ENCODE data around the gene HMG20A. TPM values are rescaled to one million over a fixed set of nuclear protein-coding genes. Genes with fewer than 3 reads are reported as not detected.

HMG20A gene
- total RNA-seq, 1 experiment from 2014 or later, result 60.2 TPM

DNA sequence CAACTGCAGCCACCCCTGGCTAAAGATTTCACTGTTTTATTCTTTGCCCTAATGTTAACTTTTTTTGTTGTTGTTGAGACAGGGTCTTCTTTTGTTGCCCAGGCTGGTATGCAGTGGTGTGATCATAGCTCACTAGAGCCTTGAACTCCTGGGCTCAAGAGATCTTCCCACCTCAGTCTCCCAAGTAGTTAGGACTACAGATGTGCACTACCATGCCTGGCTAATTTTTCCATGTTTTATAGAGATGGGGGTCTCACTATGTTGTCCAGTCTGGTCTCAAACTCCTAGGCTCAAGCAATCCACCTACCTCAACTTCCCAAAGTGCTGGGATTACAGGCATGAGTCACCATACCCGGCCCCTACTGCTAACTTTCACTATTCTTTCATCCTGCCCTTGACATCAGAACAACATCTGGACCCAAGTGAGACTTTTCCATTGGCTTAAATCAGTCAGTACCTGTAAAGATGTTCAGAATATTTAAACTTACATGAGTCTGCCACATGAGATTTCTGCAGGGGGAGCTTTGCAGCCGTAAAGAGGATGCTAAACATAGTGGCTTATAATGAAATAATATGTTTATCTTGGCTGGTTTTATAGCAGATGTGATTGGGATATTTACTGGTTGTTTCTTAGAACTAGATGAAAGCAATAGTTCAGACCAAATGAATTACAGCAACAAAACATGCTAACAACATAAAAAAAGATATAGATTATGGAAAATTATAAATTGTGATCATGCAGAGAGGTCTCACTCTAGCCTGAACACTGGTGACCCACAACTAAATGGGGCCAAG, 73.6 kb downstream of the HMG20A start:
- H3K36me3 Mint-ChIP-seq (ENCODE audit: insufficient read depth in 1 of 3, low read depth in 3 of 3), result peaks cover 0 to 4% (median 2%) of the 10 kb centered on the region in 3 experiments; a peak in 3 of 7 replicates
- Histone ChIP-seq H3K9me3 (ENCODE audit: control insufficient read depth, low read depth, low read length) (no peaks in the 10 kb centered on the region), H3K79me1 (ENCODE audit: insufficient read depth, low read depth, low read length, poor library complexity, severe bottlenecking) (no peaks in the 10 kb centered on the region)

More for the DNA sequence above, 73.6 kb downstream of the HMG20A start:
- no peaks in the 10 kb centered on the region for H3K79me2 ChIP-seq (ENCODE audit: insufficient read depth, low read length)
- Mint-ChIP-seq H3K27ac (no peak overlapping the region), H3K27me3 (ENCODE audit: low read depth) (no peaks in the 10 kb centered on the region), H3K4me3 (no peak overlapping the region), H3K9me3 (no peaks in the 10 kb centered on the region), H3K4me1 (peaks cover 47 to 48% of the 10 kb centered on the region in 2 experiments)
- H3K14ac ChIP-seq (ENCODE audit: insufficient read depth, low read length), result no peak overlapping the region
- H2AFZ ChIP-seq (ENCODE audit: low read length), result no peak overlapping the region
- H2BK12ac ChIP-seq (ENCODE audit: insufficient read length, low read depth, low read length), result no peak overlapping the region
- H2BK5ac ChIP-seq (ENCODE audit: insufficient read length, low read length), result no peak overlapping the region
- no peaks in the 10 kb centered on the region for H3K23me2 ChIP-seq (ENCODE audit: insufficient read length, low read depth, low read length, poor library complexity, severe bottlenecking)
- no peak overlapping the region for H3K9ac ChIP-seq (ENCODE audit: extremely low read depth, insufficient read length, low read length)
- no CpG with 5 or more reads among the region's 2 CpGs for WGBS (ENCODE audit: extremely low coverage, insufficient read length, low lambda C conversion rate)
- no peaks in the 10 kb centered on the region for H4K20me1 ChIP-seq (ENCODE audit: control insufficient read depth, insufficient read depth, insufficient read length)
- TF ChIP-seq, protein P1, sequence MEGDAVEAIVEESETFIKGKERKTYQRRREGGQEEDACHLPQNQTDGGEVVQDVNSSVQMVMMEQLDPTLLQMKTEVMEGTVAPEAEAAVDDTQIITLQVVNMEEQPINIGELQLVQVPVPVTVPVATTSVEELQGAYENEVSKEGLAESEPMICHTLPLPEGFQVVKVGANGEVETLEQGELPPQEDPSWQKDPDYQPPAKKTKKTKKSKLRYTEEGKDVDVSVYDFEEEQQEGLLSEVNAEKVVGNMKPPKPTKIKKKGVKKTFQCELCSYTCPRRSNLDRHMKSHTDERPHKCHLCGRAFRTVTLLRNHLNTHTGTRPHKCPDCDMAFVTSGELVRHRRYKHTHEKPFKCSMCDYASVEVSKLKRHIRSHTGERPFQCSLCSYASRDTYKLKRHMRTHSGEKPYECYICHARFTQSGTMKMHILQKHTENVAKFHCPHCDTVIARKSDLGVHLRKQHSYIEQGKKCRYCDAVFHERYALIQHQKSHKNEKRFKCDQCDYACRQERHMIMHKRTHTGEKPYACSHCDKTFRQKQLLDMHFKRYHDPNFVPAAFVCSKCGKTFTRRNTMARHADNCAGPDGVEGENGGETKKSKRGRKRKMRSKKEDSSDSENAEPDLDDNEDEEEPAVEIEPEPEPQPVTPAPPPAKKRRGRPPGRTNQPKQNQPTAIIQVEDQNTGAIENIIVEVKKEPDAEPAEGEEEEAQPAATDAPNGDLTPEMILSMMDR (conservative IDR thresholded peaks at IDR 0.05), result no peak
- no peak overlapping the region for H2AK5ac ChIP-seq (ENCODE audit: insufficient read length, low read length)
- no peak overlapping the region for H3K4ac ChIP-seq (ENCODE audit: low read depth, low read length)
- no peak overlapping the region for H2BK15ac ChIP-seq (ENCODE audit: low read depth, low read length)
- H3K23ac ChIP-seq (ENCODE audit: insufficient read length, low read depth, low read length), result no peak overlapping the region
- no peak overlapping the region for H3K27ac ChIP-seq (ENCODE audit: insufficient read length, low read depth, low read length)
- H3K27me3 ChIP-seq (ENCODE audit: insufficient read depth, low read length), result no peaks in the 10 kb centered on the region
- no peak overlapping the region for H4K8ac ChIP-seq (replicated peaks; ENCODE audit: insufficient read length, low read depth, low read length)
- no peak for DNase-seq
- no peak overlapping the region for H4K5ac ChIP-seq (ENCODE audit: insufficient read length, low read depth, low read length)
- H2BK120ac ChIP-seq (ENCODE audit: low read depth, low read length, poor library complexity, severe bottlenecking), result no peak overlapping the region
- H3K4me1 ChIP-seq (ENCODE audit: insufficient read depth, low read length), result peaks cover 20% of the 10 kb centered on the region; the same call in 1 of the 2 replicates
- no peak overlapping the region for H3T11ph ChIP-seq (ENCODE audit: low read length)
- no peak overlapping the region for H3K4me2 ChIP-seq (ENCODE audit: insufficient read depth, insufficient read length, low read length)
- no peak overlapping the region for H3K56ac ChIP-seq (ENCODE audit: insufficient read length, low read depth, low read length)
- no peak overlapping the region for H2BK20ac ChIP-seq (ENCODE audit: low read depth, low read length, poor library complexity, severe bottlenecking)
- H3K18ac ChIP-seq (ENCODE audit: insufficient read length, low read depth, low read length), result no peak overlapping the region
- no peak overlapping the region for H4K91ac ChIP-seq (ENCODE audit: insufficient read length, low read depth, low read length)

Measured in H9 (cell line).